Endometrial microvascular endothelial cells (primary cell): Measurements from ENCODE around the gene NME3. TPM values are rescaled to one million over a fixed set of nuclear protein-coding genes. Genes with fewer than 3 reads are reported as not detected.

Source experiments
- in situ Hi-C: cut with HindIII; loops from 2 replicates; pipeline ENCODE4 v1.10.0; 2017; ENCODE audit warnings: low sequenced_read_pairs, low pct_unique_long_range_greater_than_20kb; ENCODE audit errors: inconsistent ontology term
- total RNA-seq: library from RNA; depleted of rRNA; stranded (reverse); fragments of >200 nt; gene quantifications from one replicate; pipeline ENCODE4 v1.2.3, GENCODE V29; 2015; ENCODE audit errors: inconsistent ontology term

The NME3 gene
- total RNA-seq, 1 donor from 2014 or later = 65.6 TPM

DNA sequence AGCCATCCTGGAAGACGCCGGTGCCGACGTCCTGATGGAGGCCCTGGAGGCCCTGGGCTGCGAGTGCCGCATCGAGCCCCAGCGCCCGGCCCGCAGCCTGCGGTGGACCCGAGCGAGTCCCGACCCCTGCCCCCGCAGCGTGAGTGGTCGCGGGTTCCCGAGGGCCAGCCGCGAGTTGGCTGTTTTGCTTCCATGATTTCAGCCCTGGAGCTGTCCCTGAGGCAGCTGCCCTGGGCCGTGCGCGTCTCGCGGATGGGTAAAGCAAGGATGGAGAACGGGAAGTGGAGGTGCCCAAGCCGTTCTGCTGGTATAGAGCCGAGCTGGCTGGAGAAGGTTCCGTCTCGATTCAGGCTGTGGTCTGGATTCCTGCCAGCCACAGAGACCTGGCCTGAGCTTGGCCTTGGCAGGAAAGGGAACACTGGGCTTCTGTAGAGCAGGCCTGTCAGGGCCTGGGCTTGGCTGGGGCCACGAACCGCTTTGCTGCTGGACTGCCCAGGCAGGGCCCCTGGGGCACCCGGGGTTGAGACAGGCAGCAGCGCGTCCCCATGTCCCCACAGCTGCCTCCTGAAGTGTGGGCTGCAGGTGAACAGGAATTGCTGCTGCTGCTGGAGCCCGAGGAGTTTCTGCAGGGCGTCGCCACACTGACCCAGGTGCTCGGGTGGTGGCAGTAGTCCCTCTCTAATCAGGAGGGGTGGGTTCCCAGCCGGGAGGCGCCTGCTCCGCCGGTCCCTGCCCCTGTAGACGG lies 2.5 kb upstream of the NME3 start:
- in situ Hi-C loops = no loop called here

GRCh38 chr16:1772908-1773702 lies 1.8 kb upstream of the NME3 start, which contains the start of gene MRPS34:
Gene MRPS34 (minus strand): TSS chr16:1773134. CDS start chr16:1773119, 15 bp downstream.
- in situ Hi-C loops = no loop called here

GRCh38 chr16:1772362-1772907 lies 1.1 kb upstream of the NME3 start, which contains the start of gene EME2:
Gene EME2 (plus strand): TSS chr16:1772810. CDS start chr16:1773228, 418 bp downstream.
- in situ Hi-C loops = no loop called here

- in situ Hi-C loops = no loop called here
These were observed 570 bp upstream of the NME3 start for GRCh38 chr16:1771864-1772361.

- in situ Hi-C loops = no loop called here
These were observed 785 bp downstream of the NME3 start for GRCh38 chr16:1770328-1771187.

- in situ Hi-C loops = no loop called here
These were observed 1.7 kb downstream of the NME3 start for GRCh38 chr16:1769402-1770300.

GRCh38 chr16:1768767-1769401 lies 2.5 kb downstream of the NME3 start:
- in situ Hi-C loops = no loop called here

GRCh38 chr16:1768061-1768766 lies 3.1 kb downstream of the NME3 start:
- in situ Hi-C loops = no loop called here

DNA sequence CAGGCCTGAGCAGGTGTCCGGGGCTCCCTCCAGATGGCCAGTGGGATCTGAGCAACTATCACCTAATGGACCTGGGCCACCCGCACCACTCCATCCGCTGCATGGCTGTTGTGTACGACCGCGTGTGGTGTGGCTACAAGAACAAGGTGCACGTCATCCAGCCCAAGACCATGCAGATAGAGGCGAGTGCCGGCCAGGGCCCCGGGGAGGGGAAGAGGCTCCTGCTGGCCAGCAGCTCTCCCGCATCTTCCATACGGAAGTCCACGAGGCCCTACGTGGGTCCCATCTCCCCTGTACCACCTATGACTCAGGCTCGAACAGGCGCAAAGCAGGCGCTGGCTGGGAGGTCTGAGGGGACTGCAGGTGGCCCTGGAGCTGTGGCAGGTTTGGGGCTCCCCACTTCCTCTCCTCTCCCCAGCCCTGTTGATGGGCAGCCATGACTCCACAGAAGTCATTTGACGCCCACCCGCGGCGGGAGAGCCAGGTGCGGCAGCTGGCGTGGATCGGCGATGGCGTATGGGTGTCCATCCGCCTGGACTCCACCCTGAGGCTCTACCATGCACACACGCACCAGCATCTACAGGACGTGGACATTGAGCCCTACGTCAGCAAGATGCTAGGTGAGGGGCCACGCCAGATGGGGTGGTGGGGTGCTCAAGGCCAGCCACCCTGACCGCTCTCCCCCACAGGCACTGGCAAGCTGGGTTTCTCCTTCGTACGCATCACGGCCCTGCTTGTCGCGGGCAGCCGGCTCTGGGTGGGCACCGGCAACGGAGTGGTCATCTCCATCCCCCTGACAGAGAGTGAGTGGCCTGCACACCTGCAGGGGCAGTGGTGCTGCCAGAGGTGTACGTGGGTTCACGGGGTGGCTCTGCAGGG lies 4.0 kb downstream of the NME3 start:
- in situ Hi-C loops = no loop called here

DNA sequence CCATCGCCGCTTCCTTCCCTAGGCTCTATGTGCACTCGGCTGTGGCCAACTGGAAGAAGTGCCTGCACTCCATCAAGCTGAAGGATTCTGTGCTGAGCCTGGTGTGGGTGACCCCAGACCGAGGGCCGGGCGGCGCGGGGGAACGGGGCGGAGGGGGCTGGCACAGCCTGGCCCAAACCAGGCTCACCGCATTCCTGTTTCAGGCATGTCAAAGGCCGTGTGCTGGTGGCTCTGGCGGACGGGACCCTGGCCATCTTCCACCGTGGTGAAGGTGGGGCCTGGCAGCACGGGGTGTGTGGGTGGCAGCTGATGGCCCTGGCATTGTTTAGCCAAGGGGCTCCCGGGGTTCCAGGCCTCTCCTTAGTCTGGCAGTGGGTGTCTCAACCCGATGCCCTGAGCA lies 4.6 kb downstream of the NME3 start:
- in situ Hi-C loops = no loop called here

GRCh38 chr16:1766231-1766630 lies 5.1 kb downstream of the NME3 start:
- in situ Hi-C loops = no loop called here

DNA sequence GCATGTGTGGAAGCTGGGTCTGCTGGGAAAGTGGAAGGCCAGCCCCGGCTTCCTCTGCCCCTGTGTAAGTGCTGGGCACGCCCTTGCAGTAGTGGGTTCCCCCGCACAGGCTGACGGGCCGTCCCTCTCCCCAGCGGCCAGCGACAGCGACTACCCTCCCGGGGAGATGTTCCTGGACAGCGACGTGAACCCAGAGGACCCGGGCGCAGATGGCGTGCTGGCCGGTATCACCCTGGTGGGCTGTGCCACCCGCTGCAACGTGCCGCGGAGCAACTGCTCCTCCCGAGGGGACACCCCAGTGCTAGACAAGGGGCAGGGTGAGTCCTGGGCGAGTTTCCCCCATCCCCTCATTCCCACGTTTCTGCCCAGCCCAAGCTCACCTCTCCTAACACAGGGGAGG lies 5.5 kb downstream of the NME3 start:
- in situ Hi-C loops = no loop called here

GRCh38 chr16:1764971-1765370 lies 6.4 kb downstream of the NME3 start:
- in situ Hi-C loops = no loop called here

DNA sequence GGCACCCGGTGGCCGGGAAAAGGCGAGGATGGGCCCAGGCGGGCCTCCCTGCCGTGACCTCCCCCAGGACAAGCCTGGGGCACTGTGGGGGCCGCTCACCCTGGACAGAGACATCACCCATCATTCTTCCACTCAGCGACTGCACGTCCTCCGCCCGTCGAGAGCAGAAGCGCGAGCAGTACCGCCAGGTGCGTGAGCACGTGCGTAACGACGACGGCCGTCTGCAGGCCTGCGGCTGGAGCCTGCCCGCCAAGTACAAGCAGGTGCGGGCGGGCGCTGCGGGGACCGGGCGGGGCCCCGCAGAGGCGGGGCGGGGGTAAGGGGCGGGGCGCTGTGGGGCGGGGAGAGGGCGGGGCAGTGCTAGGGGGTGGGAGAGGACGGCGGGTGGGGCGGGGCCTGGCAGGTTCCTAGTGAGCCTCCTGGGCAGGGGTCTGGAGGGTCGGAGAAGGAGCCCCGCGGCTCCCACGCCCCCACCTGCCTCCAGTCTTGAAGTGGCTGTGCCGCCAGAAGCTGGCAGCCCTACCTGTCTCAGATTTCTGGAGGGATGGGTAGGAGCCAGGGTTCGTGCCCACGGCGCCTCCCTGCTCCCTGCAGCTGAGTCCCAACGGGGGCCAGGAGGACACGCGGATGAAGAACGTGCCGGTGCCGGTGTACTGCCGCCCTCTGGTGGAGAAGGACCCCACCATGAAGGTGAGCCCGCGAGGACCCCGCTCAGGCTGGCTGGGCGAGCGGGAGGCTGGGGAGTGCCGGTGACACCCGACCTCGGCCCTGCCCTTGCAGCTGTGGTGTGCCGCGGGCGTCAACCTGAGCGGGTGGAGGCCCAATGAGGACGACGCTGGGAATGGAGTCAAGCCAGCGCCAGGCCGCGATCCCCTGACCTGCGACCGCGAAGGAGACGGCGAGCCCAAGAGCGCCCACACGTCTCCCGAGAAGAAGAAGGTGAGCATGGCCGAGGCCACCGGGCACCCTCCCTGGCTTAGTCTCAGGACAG lies 7.5 kb downstream of the NME3 start:
- in situ Hi-C loops = no loop called here
